HEK293 (cell line): ENCODE results near the gene AKAP11.

Source experiments
- CTCF ChIA-PET: fragments of 350-600 bp; formaldehyde crosslinking; extraction: SDS; loops from one replicate; lab custom pipeline; 2021; ENCODE audit warnings: antibody characterized with exemption; lab: Yijun Ruan, JAX
- POLR2A ChIA-PET: fragments of 300-600 bp; formaldehyde crosslinking; extraction: SDS; loops from one replicate; lab custom pipeline; 2020; ENCODE audit warnings: antibody characterized with exemption, inconsistent platforms; lab: Yijun Ruan, JAX
- H3K27ac ChIP-seq: fragments of 200-500 bp; sonication (Bioruptor generic); 2 replicates; pipeline ENCODE4 v1.5.1; 2014; ENCODE audit warnings: low read depth, low read length, control low read depth, inconsistent platforms; ENCODE audit errors: extremely low read depth
- H3K36me3 ChIP-seq, 2 experiments: fragments of 200-500 bp in 1 of 2; sonication (Bioruptor generic) in 1 of 2; 1 replicate in 1 of 2; 2 replicates in 1 of 2; pipeline ENCODE4 v1.5.1; 2014 to 2017; ENCODE audit warnings: inconsistent platforms in 2 of 2, low read length in 2 of 2; ENCODE audit not compliant: control insufficient read depth in 2 of 2, insufficient read depth in 1 of 2
- H3K4me1 ChIP-seq: fragments of 200-500 bp; sonication (Bioruptor generic); 2 replicates; pipeline ENCODE4 v1.5.1; 2014; ENCODE audit warnings: mild to moderate bottlenecking, low read length, inconsistent platforms; ENCODE audit not compliant: control insufficient read depth, insufficient read depth
- H3K4me3 ChIP-seq: 2 replicates; pipeline ENCODE4 v1.5.1; 2011; ENCODE audit warnings: low read depth, mild to moderate bottlenecking, control low read depth, low read length, moderate library complexity
- H3K9me3 ChIP-seq: fragments of 200-500 bp; sonication (Bioruptor generic); 2 replicates; pipeline ENCODE4 v1.5.1; 2014; ENCODE audit warnings: low read depth, low read length, inconsistent platforms; ENCODE audit not compliant: control insufficient read depth, insufficient read depth
- EGR2 ChIP-seq: fragments of 450-650 bp; formaldehyde crosslinking; IDR thresholded peaks from 2 replicates; pipeline ENCODE4 v1.5.1; 2016; ENCODE audit warnings: low read depth, missing biosample characterization, missing genetic modification characterization
- OSR2 ChIP-seq: fragments of 450-650 bp; formaldehyde crosslinking; IDR thresholded peaks from 2 replicates; pipeline ENCODE4 v1.5.1; 2016; ENCODE audit warnings: missing biosample characterization, missing genetic modification characterization
- OVOL3 ChIP-seq: fragments of 450-650 bp; formaldehyde crosslinking; IDR thresholded peaks from 2 replicates; pipeline ENCODE4 v1.5.1; 2016; ENCODE audit warnings: missing biosample characterization, missing genetic modification characterization
- ZFHX2 ChIP-seq: fragments of 450-650 bp; formaldehyde crosslinking; conservative IDR thresholded peaks from 2 replicates; pipeline ENCODE4 v1.5.1; 2016; ENCODE audit warnings: missing biosample characterization, missing genetic modification characterization
- ZNF223 ChIP-seq: fragments of 450-650 bp; formaldehyde crosslinking; IDR thresholded peaks from 2 replicates; pipeline ENCODE4 v1.5.1; 2016; ENCODE audit warnings: missing biosample characterization, missing genetic modification characterization
- ZNF350 ChIP-seq: fragments of 450-650 bp; formaldehyde crosslinking; IDR thresholded peaks from 2 replicates; pipeline ENCODE4 v1.5.0; 2017; ENCODE audit warnings: missing biosample characterization, mild to moderate bottlenecking, missing genetic modification characterization
- ZNF433 ChIP-seq: fragments of 450-650 bp; formaldehyde crosslinking; IDR thresholded peaks from 2 replicates; pipeline ENCODE4 v1.5.1; 2016; ENCODE audit warnings: missing biosample characterization, missing genetic modification characterization, low read depth
- ZNF776 ChIP-seq: fragments of 450-650 bp; formaldehyde crosslinking; IDR thresholded peaks from 2 replicates; pipeline ENCODE4 v1.5.0; 2017; ENCODE audit warnings: missing biosample characterization, missing genetic modification characterization, borderline replicate concordance
- TF ChIP-seq, protein P1 (sequence below): fragments of 450-650 bp; formaldehyde crosslinking; IDR thresholded peaks from 2 replicates; pipeline ENCODE4 v1.5.1; 2016; ENCODE audit warnings: missing biosample characterization, missing genetic modification characterization
- TF ChIP-seq, protein P2 (sequence below): fragments of 450-650 bp; formaldehyde crosslinking; IDR thresholded peaks from 2 replicates; pipeline ENCODE4 v1.5.1; 2016; ENCODE audit warnings: missing biosample characterization, missing genetic modification characterization, borderline replicate concordance
- TF ChIP-seq, protein P3 (sequence below): fragments of 450-650 bp; formaldehyde crosslinking; IDR thresholded peaks from 2 replicates; pipeline ENCODE4 v1.5.1; 2017; ENCODE audit warnings: missing biosample characterization, missing genetic modification characterization
- TF ChIP-seq, protein P4 (sequence below): fragments of 450-650 bp; formaldehyde crosslinking; IDR thresholded peaks from 2 replicates; pipeline ENCODE4 v1.5.1; 2016; ENCODE audit warnings: missing biosample characterization, missing genetic modification characterization
- TF ChIP-seq, protein P5 (sequence below): fragments of 450-650 bp; formaldehyde crosslinking; IDR thresholded peaks from 2 replicates; pipeline ENCODE4 v1.5.1; 2016; ENCODE audit warnings: missing biosample characterization, missing genetic modification characterization
- TF ChIP-seq, protein P6 (sequence below): fragments of 450-650 bp; formaldehyde crosslinking; IDR thresholded peaks from 2 replicates; pipeline ENCODE4 v1.5.1; 2016; ENCODE audit warnings: missing biosample characterization, missing genetic modification characterization, low read depth

AKAP11 gene

DNA sequence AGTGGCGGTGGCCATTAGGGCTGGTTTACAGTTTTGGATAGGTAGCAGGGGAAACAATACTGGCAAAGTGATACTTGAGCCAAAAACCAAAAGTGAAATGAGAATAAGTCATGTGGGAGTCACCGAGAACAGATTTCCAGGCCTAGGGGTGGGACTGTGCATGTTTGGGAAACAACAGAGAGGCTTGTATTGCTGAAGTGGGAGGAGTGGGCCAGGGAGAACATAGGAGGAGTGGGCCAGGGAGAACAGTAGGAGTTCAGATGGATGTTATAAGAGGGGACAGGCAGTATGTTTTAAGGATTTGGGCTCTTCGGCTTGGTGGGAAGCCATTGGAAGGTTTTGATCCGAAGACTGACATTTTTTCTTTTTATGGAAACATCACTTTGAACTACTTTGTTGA lies 35.5 kb downstream of the AKAP11 start:
- Histone ChIP-seq H3K4me3 (no peak overlapping the region), H3K36me3 (peaks cover 0 to 43% of the 10 kb centered on the region in 2 experiments; a peak in 2 of 3 replicates), H3K4me1 (no peaks in the 10 kb centered on the region), H3K9me3 (no peaks in the 10 kb centered on the region), H3K27ac (no peak overlapping the region)
- CTCF ChIA-PET: no interaction called here
- POLR2A ChIA-PET: no interaction called here
- TF ChIP-seq OSR2 (tag by site-specific recombination): no peak
- TF ChIP-seq ZNF223: no peak
- TF ChIP-seq, protein P1, sequence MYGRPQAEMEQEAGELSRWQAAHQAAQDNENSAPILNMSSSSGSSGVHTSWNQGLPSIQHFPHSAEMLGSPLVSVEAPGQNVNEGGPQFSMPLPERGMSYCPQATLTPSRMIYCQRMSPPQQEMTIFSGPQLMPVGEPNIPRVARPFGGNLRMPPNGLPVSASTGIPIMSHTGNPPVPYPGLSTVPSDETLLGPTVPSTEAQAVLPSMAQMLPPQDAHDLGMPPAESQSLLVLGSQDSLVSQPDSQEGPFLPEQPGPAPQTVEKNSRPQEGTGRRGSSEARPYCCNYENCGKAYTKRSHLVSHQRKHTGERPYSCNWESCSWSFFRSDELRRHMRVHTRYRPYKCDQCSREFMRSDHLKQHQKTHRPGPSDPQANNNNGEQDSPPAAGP (tag by site-specific recombination): no peak
- TF ChIP-seq, protein P2, sequence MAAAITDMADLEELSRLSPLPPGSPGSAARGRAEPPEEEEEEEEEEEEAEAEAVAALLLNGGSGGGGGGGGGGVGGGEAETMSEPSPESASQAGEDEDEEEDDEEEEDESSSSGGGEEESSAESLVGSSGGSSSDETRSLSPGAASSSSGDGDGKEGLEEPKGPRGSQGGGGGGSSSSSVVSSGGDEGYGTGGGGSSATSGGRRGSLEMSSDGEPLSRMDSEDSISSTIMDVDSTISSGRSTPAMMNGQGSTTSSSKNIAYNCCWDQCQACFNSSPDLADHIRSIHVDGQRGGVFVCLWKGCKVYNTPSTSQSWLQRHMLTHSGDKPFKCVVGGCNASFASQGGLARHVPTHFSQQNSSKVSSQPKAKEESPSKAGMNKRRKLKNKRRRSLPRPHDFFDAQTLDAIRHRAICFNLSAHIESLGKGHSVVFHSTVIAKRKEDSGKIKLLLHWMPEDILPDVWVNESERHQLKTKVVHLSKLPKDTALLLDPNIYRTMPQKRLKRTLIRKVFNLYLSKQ (tag by site-specific recombination): no peak
- no peak for TF ChIP-seq ZNF776 (tag by site-specific recombination)
- no peak for TF ChIP-seq ZNF433 (tag by site-specific recombination)
- TF ChIP-seq, protein P3, sequence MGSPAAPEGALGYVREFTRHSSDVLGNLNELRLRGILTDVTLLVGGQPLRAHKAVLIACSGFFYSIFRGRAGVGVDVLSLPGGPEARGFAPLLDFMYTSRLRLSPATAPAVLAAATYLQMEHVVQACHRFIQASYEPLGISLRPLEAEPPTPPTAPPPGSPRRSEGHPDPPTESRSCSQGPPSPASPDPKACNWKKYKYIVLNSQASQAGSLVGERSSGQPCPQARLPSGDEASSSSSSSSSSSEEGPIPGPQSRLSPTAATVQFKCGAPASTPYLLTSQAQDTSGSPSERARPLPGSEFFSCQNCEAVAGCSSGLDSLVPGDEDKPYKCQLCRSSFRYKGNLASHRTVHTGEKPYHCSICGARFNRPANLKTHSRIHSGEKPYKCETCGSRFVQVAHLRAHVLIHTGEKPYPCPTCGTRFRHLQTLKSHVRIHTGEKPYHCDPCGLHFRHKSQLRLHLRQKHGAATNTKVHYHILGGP (tag by site-specific recombination): no peak
- TF ChIP-seq OVOL3: no peak
- no peak for TF ChIP-seq ZNF350 (tag by site-specific recombination)
- TF ChIP-seq ZFHX2 (tag by site-specific recombination): peak; percentile 35
- peak; percentile 59; the same call in 1 of the 2 replicates for TF ChIP-seq EGR2 (tag by site-specific recombination)
- TF ChIP-seq, protein P4, sequence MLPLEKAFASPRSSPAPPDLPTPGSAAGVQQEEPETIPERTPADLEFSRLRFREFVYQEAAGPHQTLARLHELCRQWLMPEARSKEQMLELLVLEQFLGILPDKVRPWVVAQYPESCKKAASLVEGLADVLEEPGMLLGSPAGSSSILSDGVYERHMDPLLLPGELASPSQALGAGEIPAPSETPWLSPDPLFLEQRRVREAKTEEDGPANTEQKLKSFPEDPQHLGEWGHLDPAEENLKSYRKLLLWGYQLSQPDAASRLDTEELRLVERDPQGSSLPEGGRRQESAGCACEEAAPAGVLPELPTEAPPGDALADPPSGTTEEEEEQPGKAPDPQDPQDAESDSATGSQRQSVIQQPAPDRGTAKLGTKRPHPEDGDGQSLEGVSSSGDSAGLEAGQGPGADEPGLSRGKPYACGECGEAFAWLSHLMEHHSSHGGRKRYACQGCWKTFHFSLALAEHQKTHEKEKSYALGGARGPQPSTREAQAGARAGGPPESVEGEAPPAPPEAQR (tag by site-specific recombination): no peak

DNA sequence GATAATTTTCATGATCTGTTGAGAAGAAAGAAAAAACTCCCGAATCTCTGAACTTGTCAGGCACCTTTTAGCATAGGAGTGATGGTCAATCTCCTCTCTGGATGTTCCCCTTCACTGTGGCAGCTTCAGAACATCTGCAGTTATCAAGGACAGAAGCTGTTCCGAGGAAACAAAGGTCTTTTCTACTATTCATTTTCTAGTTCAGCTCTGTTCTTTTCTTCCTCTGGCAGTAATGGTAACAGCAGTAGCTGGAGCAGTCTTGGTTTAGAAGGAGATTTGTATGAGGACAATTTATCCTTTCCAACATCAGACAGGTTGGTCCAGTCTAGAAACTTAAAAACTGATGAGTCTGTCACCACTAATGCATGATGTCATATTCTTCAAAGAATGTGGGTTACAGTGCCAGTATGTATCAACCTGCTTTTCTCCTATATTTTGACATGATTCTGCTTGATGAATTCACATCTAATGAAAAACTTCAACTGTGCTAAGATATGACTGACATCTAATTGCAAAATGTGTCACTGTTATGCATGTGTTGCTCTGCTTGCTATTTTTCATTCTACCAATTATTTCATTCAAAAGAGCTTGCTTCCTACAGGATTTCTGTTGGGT lies 41.0 kb downstream of the AKAP11 start:
- TF ChIP-seq, protein P5, sequence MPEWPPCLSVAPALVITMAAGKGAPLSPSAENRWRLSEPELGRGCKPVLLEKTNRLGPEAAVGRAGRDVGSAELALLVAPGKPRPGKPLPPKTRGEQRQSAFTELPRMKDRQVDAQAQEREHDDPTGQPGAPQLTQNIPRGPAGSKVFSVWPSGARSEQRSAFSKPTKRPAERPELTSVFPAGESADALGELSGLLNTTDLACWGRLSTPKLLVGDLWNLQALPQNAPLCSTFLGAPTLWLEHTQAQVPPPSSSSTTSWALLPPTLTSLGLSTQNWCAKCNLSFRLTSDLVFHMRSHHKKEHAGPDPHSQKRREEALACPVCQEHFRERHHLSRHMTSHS (tag by site-specific recombination): no peak
- TF ChIP-seq, protein P6, sequence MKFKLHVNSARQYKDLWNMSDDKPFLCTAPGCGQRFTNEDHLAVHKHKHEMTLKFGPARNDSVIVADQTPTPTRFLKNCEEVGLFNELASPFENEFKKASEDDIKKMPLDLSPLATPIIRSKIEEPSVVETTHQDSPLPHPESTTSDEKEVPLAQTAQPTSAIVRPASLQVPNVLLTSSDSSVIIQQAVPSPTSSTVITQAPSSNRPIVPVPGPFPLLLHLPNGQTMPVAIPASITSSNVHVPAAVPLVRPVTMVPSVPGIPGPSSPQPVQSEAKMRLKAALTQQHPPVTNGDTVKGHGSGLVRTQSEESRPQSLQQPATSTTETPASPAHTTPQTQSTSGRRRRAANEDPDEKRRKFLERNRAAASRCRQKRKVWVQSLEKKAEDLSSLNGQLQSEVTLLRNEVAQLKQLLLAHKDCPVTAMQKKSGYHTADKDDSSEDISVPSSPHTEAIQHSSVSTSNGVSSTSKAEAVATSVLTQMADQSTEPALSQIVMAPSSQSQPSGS (tag by site-specific recombination): peak; percentile 67
- Histone ChIP-seq H3K9me3 (no peaks in the 10 kb centered on the region), H3K4me1 (no peaks in the 10 kb centered on the region), H3K36me3 (peaks cover 0 to 31% of the 10 kb centered on the region in 2 experiments; a peak in 2 of 3 replicates), H3K4me3 (no peak overlapping the region), H3K27ac (no peak overlapping the region)
- ChIA-PET POLR2A (no interaction called here), CTCF (no interaction called here)
